ENCODE data around the gene PRMT5.
"Not testable (repeated sequence)": the region's sequence is repeated elsewhere in the genome, so short reads cannot be mapped to it uniquely, and the experiment has no call there.

PRMT5 gene

GRCh38 chr14:22929961-22930364 lies 787 bp upstream of the PRMT5 start:
- DNase-seq: no peak

- peak; percentile 21 for DNase-seq
Measured at GRCh38 chr14:22928237-22929103, 706 bp downstream of the PRMT5 start.

GRCh38 chr14:22926316-22926715 lies 2.9 kb downstream of the PRMT5 start:
- DNase-seq: no peak

GRCh38 chr14:22925513-22925912 lies 3.7 kb downstream of the PRMT5 start:
- DNase-seq: no peak

- DNase-seq: no peak
Measured at GRCh38 chr14:22923746-22924145, 5.4 kb downstream of the PRMT5 start.

GRCh38 chr14:22922294-22922693 lies 6.9 kb downstream of the PRMT5 start:
- DNase-seq: no peak

- no peak for DNase-seq
Measured at GRCh38 chr14:22920697-22921096, 8.5 kb downstream of the PRMT5 start.

GRCh38 chr14:22919601-22919921 lies 9.6 kb downstream of the PRMT5 start:
- DNase-seq: no peak

- DNase-seq: peak; percentile 100
Measured at GRCh38 chr14:22918804-22919600, 10.2 kb downstream of the PRMT5 start, which contains the start of gene RBM23. RBM23 (minus strand) TSS chr14:22919149.

- no peak for DNase-seq
Measured at GRCh38 chr14:22915886-22916521, 13.2 kb downstream of the PRMT5 start.

- DNase-seq: not testable (repeated sequence)
Measured at GRCh38 chr14:22914836-22915235, 14.3 kb downstream of the PRMT5 start.

GRCh38 chr14:22910916-22911315 lies 18.3 kb downstream of the PRMT5 start:
- DNase-seq: no peak

- no peak for DNase-seq
Measured at GRCh38 chr14:22908601-22909000, 20.6 kb downstream of the PRMT5 start.

GRCh38 chr14:22907429-22907828 lies 21.7 kb downstream of the PRMT5 start:
- no peak for DNase-seq

- DNase-seq: no peak
Measured at GRCh38 chr14:22906073-22906472, 23.1 kb downstream of the PRMT5 start.

GRCh38 chr14:22905627-22906026 lies 23.5 kb downstream of the PRMT5 start:
- DNase-seq: no peak

GRCh38 chr14:22903742-22904087 lies 25.5 kb downstream of the PRMT5 start:
- no peak for DNase-seq

GRCh38 chr14:22901799-22902198 lies 27.4 kb downstream of the PRMT5 start:
- DNase-seq: no peak

- peak; percentile 64 for DNase-seq
Measured at GRCh38 chr14:22900081-22900799, 28.9 kb downstream of the PRMT5 start.

- peak; percentile 39 for DNase-seq
Measured at GRCh38 chr14:22898302-22899090, 30.7 kb downstream of the PRMT5 start.

- no peak for DNase-seq
Measured at GRCh38 chr14:22897357-22897756, 31.8 kb downstream of the PRMT5 start.

- no peak for DNase-seq
Measured at GRCh38 chr14:22896760-22897159, 32.4 kb downstream of the PRMT5 start.

All from activated CD4-positive, alpha-beta T cell treated with anti-CD3 and anti-CD28 coated beads, Interleukin-10, Interleukin-2, amounts not matched to agents 100 ng/mL and 50 ng/mL, durations not matched to agents 16 hours and 8 hours (primary cell).